HEK293 (cell line): Measurements from ENCODE around the gene PAFAH1B2.

Source experiments
- CTCF ChIP-seq: fragments of 450-650 bp; formaldehyde crosslinking; IDR thresholded peaks from 2 replicates; pipeline ENCODE4 v1.5.1; 2016; ENCODE audit warnings: missing biosample characterization, missing genetic modification characterization
- PBX3 ChIP-seq: sonication (generic); formaldehyde crosslinking; IDR thresholded peaks from 2 replicates; pipeline ENCODE4 v1.8.1; 2022; ENCODE audit warnings: mild to moderate bottlenecking, moderate library complexity, missing genetic modification reagents
- REST ChIP-seq: fragments of 450-650 bp; formaldehyde crosslinking; IDR thresholded peaks from 2 replicates; pipeline ENCODE4 v1.5.1; 2016; ENCODE audit warnings: missing biosample characterization, missing genetic modification characterization
- ZBTB1 ChIP-seq: fragments of 450-650 bp; formaldehyde crosslinking; IDR thresholded peaks from 2 replicates; pipeline ENCODE4 v1.5.1; 2016; ENCODE audit warnings: missing biosample characterization, missing genetic modification characterization
- ZBTB44 ChIP-seq: fragments of 450-650 bp; IDR thresholded peaks from 2 replicates; pipeline ENCODE4 v1.5.1; 2018; ENCODE audit warnings: missing biosample characterization, mild to moderate bottlenecking, missing genetic modification characterization
- ZNF23 ChIP-seq: fragments of 450-650 bp; formaldehyde crosslinking; IDR thresholded peaks from 2 replicates; pipeline ENCODE4 v1.5.1; 2016; ENCODE audit warnings: missing biosample characterization, missing genetic modification characterization, borderline replicate concordance
- ZNF292 ChIP-seq: fragments of 450-650 bp; formaldehyde crosslinking; IDR thresholded peaks from 2 replicates; pipeline ENCODE4 v1.5.1; 2016; ENCODE audit warnings: low read depth, missing biosample characterization, missing genetic modification characterization, borderline replicate concordance
- ZSCAN16 ChIP-seq: fragments of 450-650 bp; formaldehyde crosslinking; IDR thresholded peaks from 2 replicates; pipeline ENCODE4 v1.5.1; 2016; ENCODE audit warnings: missing biosample characterization, missing genetic modification characterization

- TF ChIP-seq ZBTB44 (tag by site-specific recombination) = no peak
- no peak for TF ChIP-seq ZBTB1 (tag by site-specific recombination)
- TF ChIP-seq ZNF292 = no peak
- no peak for TF ChIP-seq CTCF (tag by site-specific recombination)
- no peak for TF ChIP-seq ZSCAN16 (tag by site-specific recombination)
- TF ChIP-seq PBX3 (CRISPR knock-in tag) = no peak
- TF ChIP-seq ZNF23 (tag by site-specific recombination) = no peak
- TF ChIP-seq REST = no peak
Measured at GRCh38 chr11:117219455-117219854, 75.4 kb downstream of the PAFAH1B2 start.
